Measurements from ENCODE around the gene ITCH. TPM values are rescaled to one million over a fixed set of nuclear protein-coding genes. Genes with fewer than 3 reads are reported as not detected.
"Not testable (repeated sequence)": the region's sequence is repeated elsewhere in the genome, so short reads cannot be mapped to it uniquely, and the experiment has no call there.

The ITCH gene
- total RNA-seq, 2 experiments from 2014 or later: 51.6 to 57.9 TPM

GRCh38 chr20:34333786-34334185 lies 29.3 kb upstream of the ITCH start:
- DNase-seq (no peak), ATAC-seq (no peak)
- H3K27ac Mint-ChIP-seq: no peak overlapping the region
- H3K9me3 Mint-ChIP-seq (ENCODE audit: low read depth): no peaks in the 10 kb centered on the region
- H3K4me1 Mint-ChIP-seq: peaks cover 5% of the 10 kb centered on the region
- H3K4me3 Mint-ChIP-seq: no peak overlapping the region
- CTCF ChIA-PET: interaction anchor here (1.7 kb wide), 1 partner anchor 21 kb away, joined by 7 read pairs; no protein-coding TSS in a partner anchor
- no peaks in the 10 kb centered on the region for H3K36me3 Mint-ChIP-seq
- no peaks in the 10 kb centered on the region for H3K27me3 Mint-ChIP-seq

- no peaks in the 10 kb centered on the region for H3K9me3 Mint-ChIP-seq (ENCODE audit: low read depth)
- CTCF ChIA-PET: interaction anchor here (1.7 to 2.1 kb wide), 2 partner anchors 22 kb away, joined by 7 to 10 read pairs; no protein-coding TSS in a partner anchor
- no peak for DNase-seq
- H3K4me1 Mint-ChIP-seq: peaks cover 5% of the 10 kb centered on the region
- no peak for ATAC-seq
- no peak overlapping the region for H3K27ac Mint-ChIP-seq
- no peaks in the 10 kb centered on the region for H3K36me3 Mint-ChIP-seq
- H3K27me3 Mint-ChIP-seq: no peaks in the 10 kb centered on the region
- H3K4me3 Mint-ChIP-seq: no peak overlapping the region
Observed at GRCh38 chr20:34334654-34335407, 28.2 kb upstream of the ITCH start.

DNA sequence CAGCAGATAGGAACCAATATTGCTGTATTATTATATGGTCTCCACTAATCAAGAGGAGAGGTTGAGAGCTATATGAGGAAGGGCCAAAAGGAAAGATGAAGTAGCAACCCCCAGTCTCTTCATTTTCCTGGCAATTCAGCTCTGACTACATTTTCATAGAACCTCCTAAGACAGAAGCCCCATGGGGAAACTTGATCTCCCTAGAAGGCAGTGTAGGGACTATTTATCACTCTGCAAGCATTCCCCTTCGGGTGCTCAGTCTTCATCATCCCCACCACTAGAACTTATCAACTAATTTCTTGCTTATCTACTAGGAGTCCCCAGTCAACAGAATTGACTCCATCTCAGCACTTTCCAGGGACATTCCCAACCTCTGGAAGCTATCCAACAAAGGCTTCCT lies 25.5 kb upstream of the ITCH start:
- ATAC-seq (no peak), DNase-seq (no peak)
- no peak overlapping the region for H3K27ac Mint-ChIP-seq
- H3K27me3 Mint-ChIP-seq: no peaks in the 10 kb centered on the region
- H3K4me1 Mint-ChIP-seq: peaks cover 5% of the 10 kb centered on the region
- CTCF ChIA-PET: interaction anchor here (0.8 to 2.1 kb wide), 3 partner anchors 25 to 265 kb away, joined by 3 to 9 read pairs (median 3); no protein-coding TSS in a partner anchor
- no peaks in the 10 kb centered on the region for H3K9me3 Mint-ChIP-seq (ENCODE audit: low read depth)
- no peaks in the 10 kb centered on the region for H3K36me3 Mint-ChIP-seq
- H3K4me3 Mint-ChIP-seq: no peak overlapping the region

DNA sequence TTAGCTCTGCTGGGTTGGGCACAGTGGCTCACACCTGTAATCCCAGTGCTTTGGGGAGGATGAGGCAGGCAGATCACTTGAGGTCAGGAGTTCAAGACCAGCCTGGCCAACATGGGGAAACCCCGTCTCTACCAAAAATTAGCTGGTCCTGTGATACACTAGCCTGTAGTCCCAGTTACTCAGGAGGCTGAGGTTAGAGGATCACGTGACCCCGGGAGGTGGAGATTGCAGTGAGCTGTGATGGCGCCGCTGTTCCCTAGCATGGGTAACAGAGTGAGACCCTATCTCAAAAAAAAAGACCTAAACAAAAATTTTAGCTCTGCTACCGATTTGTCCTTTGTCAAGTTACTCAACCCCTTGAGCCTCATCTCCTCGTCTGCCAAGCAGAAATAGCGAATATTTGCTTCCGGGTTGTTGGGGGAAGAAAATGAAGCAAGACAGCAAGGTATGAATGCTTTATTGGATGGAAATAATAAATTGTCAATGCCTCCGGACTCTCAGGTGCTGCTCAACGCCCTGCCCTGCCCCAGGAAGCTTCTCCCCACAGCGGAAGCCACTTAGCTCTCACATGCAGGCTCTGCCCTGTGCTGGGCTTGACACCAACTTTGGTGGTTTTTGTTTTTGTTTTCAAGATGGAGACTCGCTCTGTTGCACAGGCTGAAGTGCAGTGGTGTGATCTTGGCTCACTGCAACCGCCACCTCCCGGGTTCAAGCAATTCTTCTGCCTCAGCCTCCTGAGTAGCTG lies 24.9 kb upstream of the ITCH start:
- Mint-ChIP-seq H3K36me3 (no peaks in the 10 kb centered on the region), H3K9me3 (ENCODE audit: low read depth) (no peaks in the 10 kb centered on the region), H3K4me1 (peaks cover 5% of the 10 kb centered on the region), H3K27ac (no peak overlapping the region), H3K4me3 (no peak overlapping the region), H3K27me3 (no peaks in the 10 kb centered on the region)
- CTCF ChIA-PET: interaction anchor here (0.9 to 2.1 kb wide), 2 partner anchors 26 to 200 kb away, joined by 3 to 9 read pairs; no protein-coding TSS in a partner anchor
- ATAC-seq (no peak), DNase-seq (no peak)

DNA sequence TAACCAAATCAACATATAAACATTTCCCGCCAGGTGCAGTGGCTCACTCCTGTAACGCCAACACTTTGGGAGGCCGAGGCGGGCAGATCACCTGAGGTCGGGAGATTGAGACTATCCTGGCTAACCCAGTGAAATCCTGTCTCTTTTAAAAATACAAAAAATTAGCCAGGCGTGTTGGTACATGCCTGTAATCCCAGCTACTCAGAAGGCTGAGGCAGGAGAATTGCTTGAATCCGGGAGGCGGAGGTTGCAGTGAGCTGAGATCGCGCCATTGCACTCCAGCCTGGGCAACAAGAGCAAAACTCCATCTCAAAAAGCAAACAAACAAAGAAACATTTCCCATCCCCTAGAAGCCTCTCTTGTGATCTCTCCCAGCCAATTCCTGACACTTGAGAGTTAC lies 22.3 kb upstream of the ITCH start:
- not testable (repeated sequence) for H3K4me3 Mint-ChIP-seq; H3K27ac Mint-ChIP-seq; H3K36me3 Mint-ChIP-seq; DNase-seq; H3K27me3 Mint-ChIP-seq; H3K9me3 Mint-ChIP-seq (ENCODE audit: low read depth); H3K4me1 Mint-ChIP-seq; ATAC-seq
- CTCF ChIA-PET: interaction anchor here (0.7 kb wide), 1 partner anchor 96 kb away, joined by 3 read pairs; no protein-coding TSS in a partner anchor

DNA sequence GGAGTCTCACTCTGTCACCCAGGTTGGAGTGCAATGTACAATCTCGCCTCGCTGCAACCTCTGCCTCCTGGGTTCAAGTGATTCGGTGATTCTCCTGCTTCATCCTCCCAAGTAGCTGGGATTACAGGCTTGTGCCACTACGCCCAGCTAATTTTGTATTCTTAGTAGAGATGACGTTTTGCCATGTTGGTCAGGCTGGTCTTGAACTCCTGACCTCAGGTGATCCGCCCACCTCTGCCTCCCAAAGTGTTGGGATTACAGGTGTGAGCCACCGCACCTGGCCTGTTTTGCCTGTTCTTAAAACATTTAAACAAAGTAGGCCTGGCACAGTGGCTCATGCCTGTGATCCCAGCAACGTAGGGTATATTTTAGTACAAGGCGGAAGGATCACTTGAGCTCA lies 21.9 kb upstream of the ITCH start:
- CTCF ChIA-PET: interaction anchor here (0.7 kb wide), 1 partner anchor 96 kb away, joined by 3 read pairs; no protein-coding TSS in a partner anchor
- not testable (repeated sequence) for ATAC-seq; H3K4me1 Mint-ChIP-seq; H3K36me3 Mint-ChIP-seq; H3K27me3 Mint-ChIP-seq; H3K4me3 Mint-ChIP-seq; H3K9me3 Mint-ChIP-seq (ENCODE audit: low read depth); DNase-seq; H3K27ac Mint-ChIP-seq

- ATAC-seq (no peak), DNase-seq (no peak)
- H3K4me3 Mint-ChIP-seq: no peak overlapping the region
- H3K36me3 Mint-ChIP-seq: no peaks in the 10 kb centered on the region
- no peak overlapping the region for H3K27ac Mint-ChIP-seq
- H3K27me3 Mint-ChIP-seq: no peaks in the 10 kb centered on the region
- H3K9me3 Mint-ChIP-seq (ENCODE audit: low read depth): no peaks in the 10 kb centered on the region
- no peaks in the 10 kb centered on the region for H3K4me1 Mint-ChIP-seq
- CTCF ChIA-PET: no interaction called here
Observed at GRCh38 chr20:34343458-34344211, 19.4 kb upstream of the ITCH start.

DNA sequence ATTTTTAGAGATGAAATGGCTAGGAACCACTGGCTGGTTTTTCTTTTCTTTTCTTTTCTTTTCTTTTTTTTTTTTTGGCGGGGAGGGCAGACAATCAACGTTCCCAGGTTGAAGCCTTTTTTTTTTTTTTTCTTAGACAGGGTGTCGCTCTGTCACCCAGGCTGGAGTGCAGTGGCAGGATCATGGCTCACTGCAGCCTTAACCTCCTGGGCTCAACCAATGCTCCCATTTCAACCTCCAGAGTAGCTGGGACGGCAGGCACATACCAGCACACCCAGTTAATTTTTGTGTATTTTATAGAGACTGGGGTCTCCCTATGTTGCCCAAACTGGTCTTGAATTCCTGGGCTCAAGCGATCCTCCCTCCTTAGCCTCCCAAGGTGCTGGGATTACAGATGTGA lies 18.8 kb upstream of the ITCH start:
- DNase-seq: no peak
- Mint-ChIP-seq H3K4me3 (no peak overlapping the region), H3K27me3 (no peaks in the 10 kb centered on the region), H3K4me1 (no peaks in the 10 kb centered on the region), H3K9me3 (ENCODE audit: low read depth) (no peaks in the 10 kb centered on the region), H3K27ac (no peak overlapping the region), H3K36me3 (no peaks in the 10 kb centered on the region)
- CTCF ChIA-PET: no interaction called here
- no peak for ATAC-seq

DNA sequence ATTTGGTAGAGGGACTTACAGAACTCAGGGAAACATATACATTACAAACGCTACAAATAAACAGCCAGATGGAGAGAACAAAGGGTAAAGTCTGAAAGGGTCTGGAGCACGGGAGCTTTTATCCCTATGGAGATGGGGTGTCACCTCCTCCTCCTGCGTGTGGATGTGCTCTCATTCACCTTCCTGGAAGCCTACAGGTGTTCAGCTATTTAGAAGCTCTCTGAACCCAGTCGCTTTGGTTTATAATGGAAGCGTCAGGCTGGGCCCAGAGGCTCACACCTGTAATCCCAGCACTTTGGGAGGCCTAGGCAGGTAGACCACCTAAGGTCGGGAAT lies 17.7 kb upstream of the ITCH start:
- Mint-ChIP-seq H3K4me3 (no peak overlapping the region), H3K4me1 (peaks cover 8% of the 10 kb centered on the region), H3K27ac (no peak overlapping the region), H3K9me3 (ENCODE audit: low read depth) (no peaks in the 10 kb centered on the region), H3K27me3 (no peaks in the 10 kb centered on the region), H3K36me3 (no peaks in the 10 kb centered on the region)
- no peak for ATAC-seq
- DNase-seq: no peak
- CTCF ChIA-PET: no interaction called here

GRCh38 chr20:34345839-34346532 lies 17.1 kb upstream of the ITCH start:
- H3K27ac Mint-ChIP-seq; H3K4me3 Mint-ChIP-seq; DNase-seq; H3K9me3 Mint-ChIP-seq (ENCODE audit: low read depth); CTCF ChIA-PET; H3K36me3 Mint-ChIP-seq; ATAC-seq; H3K27me3 Mint-ChIP-seq: not testable (repeated sequence)
- peaks cover 11% of the 10 kb centered on the region for H3K4me1 Mint-ChIP-seq

DNA sequence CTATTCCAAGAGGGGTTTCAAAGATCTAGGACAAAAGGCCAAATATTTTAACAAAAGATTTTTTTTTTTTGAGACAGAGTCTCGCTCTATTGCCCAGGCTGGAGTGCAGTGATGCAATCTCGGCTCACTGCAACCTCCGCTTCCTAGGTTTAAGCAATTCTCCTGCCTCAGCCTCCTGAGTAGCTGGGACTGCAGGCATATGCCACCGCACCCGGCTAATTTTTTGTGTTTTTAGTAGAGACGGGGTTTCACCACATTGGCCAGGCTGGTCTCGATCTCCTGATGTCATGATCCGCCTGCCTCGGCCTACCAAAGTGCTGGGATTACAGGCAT lies 16.6 kb upstream of the ITCH start:
- DNase-seq; H3K9me3 Mint-ChIP-seq (ENCODE audit: low read depth); H3K4me3 Mint-ChIP-seq: not testable (repeated sequence)

DNA sequence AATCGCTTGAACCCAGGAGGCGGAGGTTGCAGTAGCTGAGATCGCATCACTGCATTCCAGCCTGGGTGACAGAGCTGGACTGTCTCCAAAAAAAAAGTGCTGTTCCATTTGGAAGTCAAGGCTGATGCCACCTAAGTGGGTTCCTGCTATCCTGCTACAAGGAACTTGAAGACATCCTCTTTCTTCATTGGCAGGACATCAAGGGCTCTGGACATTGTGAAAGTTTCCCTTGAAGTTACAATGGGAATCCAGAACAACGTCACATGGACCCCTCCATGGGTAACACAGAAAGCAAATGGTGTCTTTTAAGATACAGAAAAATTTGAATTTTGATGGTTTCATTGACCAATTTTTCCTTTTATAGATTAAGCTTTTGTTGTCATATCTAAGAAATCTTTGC lies 15.5 kb upstream of the ITCH start:
- H3K4me3 Mint-ChIP-seq: no peak overlapping the region
- DNase-seq (no peak), ATAC-seq (no peak)
- H3K36me3 Mint-ChIP-seq: no peaks in the 10 kb centered on the region
- peaks cover 11% of the 10 kb centered on the region for H3K4me1 Mint-ChIP-seq
- H3K9me3 Mint-ChIP-seq (ENCODE audit: low read depth): no peaks in the 10 kb centered on the region
- CTCF ChIA-PET: interaction anchor here (1.3 to 1.6 kb wide), 2 partner anchors 16 to 35 kb away, joined by 3 to 5 read pairs; partner anchors contain the start of gene ITCH
- no peaks in the 10 kb centered on the region for H3K27me3 Mint-ChIP-seq
- no peak overlapping the region for H3K27ac Mint-ChIP-seq

More for the DNA sequence above, 16.6 kb upstream of the ITCH start:
- H3K27me3 Mint-ChIP-seq, H3K36me3 Mint-ChIP-seq, H3K27ac Mint-ChIP-seq, CTCF ChIA-PET, ATAC-seq: not testable (repeated sequence)
- peaks cover 11% of the 10 kb centered on the region for H3K4me1 Mint-ChIP-seq

GRCh38 chr20:34350095-34350494 lies 13.0 kb upstream of the ITCH start:
- no peaks in the 10 kb centered on the region for H3K27me3 Mint-ChIP-seq
- no peak overlapping the region for H3K4me3 Mint-ChIP-seq
- H3K27ac Mint-ChIP-seq: no peak overlapping the region
- H3K4me1 Mint-ChIP-seq: peaks cover 11% of the 10 kb centered on the region
- H3K36me3 Mint-ChIP-seq: no peaks in the 10 kb centered on the region
- DNase-seq (no peak), ATAC-seq (peak; percentile 16)
- no peaks in the 10 kb centered on the region for H3K9me3 Mint-ChIP-seq (ENCODE audit: low read depth)
- CTCF ChIA-PET: interaction anchor here (0.9 to 1.8 kb wide), 2 partner anchors 37 to 135 kb away, joined by 3 to 9 read pairs; no protein-coding TSS in a partner anchor

All from activated CD8-positive, alpha-beta memory T cell treated with anti-CD3 and anti-CD28 coated beads, Interleukin-2, amount 10 ng/mL, durations not matched to agents 7 days and 5 days (primary cell).